ENCODE measurements around the gene MAP2K5. TPM values are rescaled to one million over a fixed set of nuclear protein-coding genes. Genes with fewer than 3 reads are reported as not detected.

The MAP2K5 gene
- total and polyA plus RNA-seq, 8 donors, result 1.8 to 94.6 (median 11.1) TPM

DNA sequence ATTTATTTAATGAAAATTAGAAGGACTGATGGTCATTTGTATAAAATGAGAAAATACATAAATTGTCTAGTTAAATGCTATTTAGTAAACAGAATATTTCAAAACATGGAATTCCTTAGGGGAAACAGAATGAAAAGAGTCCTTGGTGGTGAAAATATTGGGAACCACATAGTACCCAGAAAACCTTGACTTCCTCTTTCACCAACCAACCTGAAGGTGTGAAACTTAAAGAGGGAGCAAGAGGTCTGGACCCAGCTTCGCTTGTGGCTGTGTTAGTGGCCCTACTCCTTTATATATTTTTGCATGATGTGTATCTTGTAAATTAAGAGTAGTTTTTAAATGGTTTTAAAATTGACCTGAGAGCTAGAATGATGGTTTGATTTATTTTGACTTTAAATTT is 64.2 kb downstream of the MAP2K5 start:
- intact Hi-C loops (cut with DNase I; ENCODE audit: low total_unique reads), result no loop called here
- H3K27ac ChIP-seq, result no peak overlapping the region
- 84 to 100% (median 100%) methylated on average over 1 of the region's 1 CpG for WGBS, 5 donors
- no peaks in the 10 kb centered on the region for H3K27me3 ChIP-seq
- no peak for DNase-seq
- H3K36me3 ChIP-seq, result peaks cover 0 to 10% (median 5%) of the 10 kb centered on the region in 4 donors
- H3K9me3 ChIP-seq, result no peaks in the 10 kb centered on the region
- no peak overlapping the region for H3K4me3 ChIP-seq
- TF ChIP-seq EP300 (IDR thresholded peaks at IDR 0.05) (no peak), CTCF (IDR thresholded peaks at IDR 0.05) (no peak), POLR2AphosphoS5 (IDR thresholded peaks at IDR 0.05) (no peak), POLR2A (IDR thresholded peaks at IDR 0.05) (no peak)
- H3K4me1 ChIP-seq, result peaks cover 0 to 7% (median 4%) of the 10 kb centered on the region in 4 donors

DNA sequence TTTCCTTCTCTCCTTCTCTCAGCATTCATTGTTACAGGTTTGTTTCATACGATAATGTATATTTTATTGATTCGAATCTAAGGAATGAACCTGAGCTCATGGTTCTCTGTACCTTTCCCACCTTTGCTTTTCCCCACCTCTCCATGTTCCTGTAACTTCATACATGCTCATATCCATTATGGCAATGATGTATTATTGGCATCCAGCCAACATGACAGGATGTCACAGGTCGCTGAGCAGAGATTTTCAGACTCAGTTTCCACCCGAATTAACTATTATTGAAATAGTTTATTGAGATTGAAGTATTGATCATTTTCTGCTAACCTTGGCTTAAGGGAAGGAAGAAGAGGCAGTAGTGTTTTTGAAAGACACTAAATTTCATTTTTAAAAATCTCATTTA is 64.8 kb downstream of the MAP2K5 start:
- Histone ChIP-seq H3K27ac (no peak overlapping the region), H3K9me3 (no peaks in the 10 kb centered on the region), H3K4me3 (no peak overlapping the region), H3K27me3 (no peaks in the 10 kb centered on the region), H3K36me3 (peaks cover 0 to 5% (median 2%) of the 10 kb centered on the region in 4 donors), H3K4me1 (peaks cover 0 to 12% (median 6%) of the 10 kb centered on the region in 4 donors)
- TF ChIP-seq CTCF (IDR thresholded peaks at IDR 0.05), result no peak
- TF ChIP-seq POLR2A (IDR thresholded peaks at IDR 0.05), result no peak
- no peak for TF ChIP-seq EP300 (IDR thresholded peaks at IDR 0.05)
- no peak for TF ChIP-seq POLR2AphosphoS5 (IDR thresholded peaks at IDR 0.05)
- intact Hi-C loops (cut with DNase I; ENCODE audit: low total_unique reads), result no loop called here
- no peak for DNase-seq
- 93 to 98% (median 95%) methylated on average over 4 of the region's 4 CpGs for WGBS, 5 donors

GRCh38 chr15:67607959-67608637 is 65.6 kb downstream of the MAP2K5 start:
- no peak overlapping the region for H3K27ac ChIP-seq
- intact Hi-C loops (cut with DNase I; ENCODE audit: low total_unique reads), result no loop called here
- H3K4me1 ChIP-seq, result peaks cover 0 to 16% (median 7%) of the 10 kb centered on the region in 4 donors
- H3K9me3 ChIP-seq, result no peaks in the 10 kb centered on the region
- no peak overlapping the region for H3K4me3 ChIP-seq
- DNase-seq, result no peak
- WGBS, 5 donors, result 84 to 96% (median 93%) methylated on average over 3 of the region's 3 CpGs
- H3K36me3 ChIP-seq, result no peaks in the 10 kb centered on the region
- TF ChIP-seq EP300 (IDR thresholded peaks at IDR 0.05) (no peak), POLR2A (IDR thresholded peaks at IDR 0.05) (no peak), POLR2AphosphoS5 (IDR thresholded peaks at IDR 0.05) (no peak), CTCF (IDR thresholded peaks at IDR 0.05) (no peak)
- H3K27me3 ChIP-seq, result no peaks in the 10 kb centered on the region

DNA sequence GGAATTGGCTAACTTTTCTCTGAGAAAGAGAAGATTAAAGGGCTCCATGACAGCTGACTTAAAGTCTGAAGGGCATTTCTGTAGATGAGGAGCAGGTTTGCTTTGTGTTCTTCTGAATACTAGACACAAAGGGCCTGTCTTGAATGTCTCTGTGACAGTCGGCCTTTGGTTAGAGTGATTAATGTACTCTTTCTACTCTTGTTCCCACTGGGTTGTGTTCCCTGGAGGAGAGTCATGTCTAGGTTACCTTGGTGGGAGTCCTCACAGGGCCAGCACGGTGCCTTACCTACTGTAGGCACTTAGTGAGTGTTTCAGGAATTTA is 66.1 kb downstream of the MAP2K5 start:
- Histone ChIP-seq H3K27me3 (no peaks in the 10 kb centered on the region), H3K36me3 (no peaks in the 10 kb centered on the region), H3K27ac (no peak overlapping the region), H3K4me1 (peaks cover 0 to 16% (median 7%) of the 10 kb centered on the region in 4 donors), H3K4me3 (no peak overlapping the region), H3K9me3 (no peaks in the 10 kb centered on the region)
- TF ChIP-seq CTCF (IDR thresholded peaks at IDR 0.05) (no peak), POLR2A (IDR thresholded peaks at IDR 0.05) (no peak), POLR2AphosphoS5 (IDR thresholded peaks at IDR 0.05) (no peak), EP300 (IDR thresholded peaks at IDR 0.05) (no peak)
- DNase-seq, result no peak
- intact Hi-C loops (cut with DNase I; ENCODE audit: low total_unique reads), result no loop called here
- WGBS, 5 donors, result 87 to 97% (median 92%) methylated on average over 2 of the region's 2 CpGs
